ENCODE data around the gene ALPK3. TPM values are rescaled to one million over a fixed set of nuclear protein-coding genes. Genes with fewer than 3 reads are reported as not detected.

ALPK3 gene
- polyA plus RNA-seq, 1 donor from 2014 or later, result not detected

DNA sequence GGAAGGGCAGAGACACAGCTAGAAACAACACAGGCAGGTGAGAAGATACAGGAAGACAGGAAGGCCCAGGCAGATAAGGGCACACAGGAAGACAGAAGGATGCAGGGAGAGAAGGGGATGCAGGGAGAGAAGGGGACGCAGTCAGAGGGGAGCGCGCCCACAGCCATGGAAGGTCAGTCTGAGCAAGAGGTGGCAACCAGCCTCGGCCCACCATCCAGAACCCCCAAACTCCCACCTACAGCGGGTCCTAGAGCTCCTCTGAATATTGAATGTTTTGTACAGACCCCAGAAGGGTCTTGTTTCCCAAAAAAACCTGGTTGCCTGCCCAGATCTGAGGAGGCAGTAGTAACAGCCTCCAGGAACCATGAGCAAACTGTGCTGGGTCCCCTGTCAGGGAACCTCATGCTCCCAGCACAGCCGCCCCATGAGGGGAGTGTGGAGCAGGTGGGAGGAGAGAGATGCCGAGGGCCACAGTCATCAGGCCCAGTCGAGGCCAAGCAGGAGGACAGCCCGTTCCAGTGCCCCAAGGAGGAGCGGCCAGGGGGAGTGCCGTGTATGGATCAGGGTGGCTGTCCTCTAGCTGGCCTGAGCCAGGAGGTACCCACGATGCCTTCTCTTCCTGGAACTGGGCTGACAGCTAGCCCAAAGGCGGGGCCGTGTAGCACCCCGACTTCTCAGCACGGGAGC is 39.7 kb downstream of the ALPK3 start:
- Histone ChIP-seq H3K27ac (ENCODE audit: low read length) (no peak overlapping the region), H3K9me3 (ENCODE audit: low read length) (no peaks in the 10 kb centered on the region), H4K20me1 (ENCODE audit: insufficient read depth) (no peaks in the 10 kb centered on the region), H3K9ac (ENCODE audit: low read length) (no peak overlapping the region), H3K4me2 (ENCODE audit: low read length) (no peak overlapping the region), H3K4me3 (ENCODE audit: low read length) (no peak overlapping the region), H3K79me2 (replicated peaks; ENCODE audit: insufficient read depth, low read length) (no peaks in the 10 kb centered on the region), H3K36me3 (ENCODE audit: insufficient read depth, low read length) (no peaks in the 10 kb centered on the region), H2AFZ (ENCODE audit: low read depth, low read length) (no peak overlapping the region), H3K27me3 (ENCODE audit: insufficient read depth, low read depth, low read length) (no peaks in the 10 kb centered on the region), H3F3A (ENCODE audit: insufficient read depth, low read length, poor library complexity, severe bottlenecking) (no peaks in the 10 kb centered on the region), H3K9me2 (ENCODE audit: insufficient read depth, low read length) (no peaks in the 10 kb centered on the region)
- TF ChIP-seq, protein P1, sequence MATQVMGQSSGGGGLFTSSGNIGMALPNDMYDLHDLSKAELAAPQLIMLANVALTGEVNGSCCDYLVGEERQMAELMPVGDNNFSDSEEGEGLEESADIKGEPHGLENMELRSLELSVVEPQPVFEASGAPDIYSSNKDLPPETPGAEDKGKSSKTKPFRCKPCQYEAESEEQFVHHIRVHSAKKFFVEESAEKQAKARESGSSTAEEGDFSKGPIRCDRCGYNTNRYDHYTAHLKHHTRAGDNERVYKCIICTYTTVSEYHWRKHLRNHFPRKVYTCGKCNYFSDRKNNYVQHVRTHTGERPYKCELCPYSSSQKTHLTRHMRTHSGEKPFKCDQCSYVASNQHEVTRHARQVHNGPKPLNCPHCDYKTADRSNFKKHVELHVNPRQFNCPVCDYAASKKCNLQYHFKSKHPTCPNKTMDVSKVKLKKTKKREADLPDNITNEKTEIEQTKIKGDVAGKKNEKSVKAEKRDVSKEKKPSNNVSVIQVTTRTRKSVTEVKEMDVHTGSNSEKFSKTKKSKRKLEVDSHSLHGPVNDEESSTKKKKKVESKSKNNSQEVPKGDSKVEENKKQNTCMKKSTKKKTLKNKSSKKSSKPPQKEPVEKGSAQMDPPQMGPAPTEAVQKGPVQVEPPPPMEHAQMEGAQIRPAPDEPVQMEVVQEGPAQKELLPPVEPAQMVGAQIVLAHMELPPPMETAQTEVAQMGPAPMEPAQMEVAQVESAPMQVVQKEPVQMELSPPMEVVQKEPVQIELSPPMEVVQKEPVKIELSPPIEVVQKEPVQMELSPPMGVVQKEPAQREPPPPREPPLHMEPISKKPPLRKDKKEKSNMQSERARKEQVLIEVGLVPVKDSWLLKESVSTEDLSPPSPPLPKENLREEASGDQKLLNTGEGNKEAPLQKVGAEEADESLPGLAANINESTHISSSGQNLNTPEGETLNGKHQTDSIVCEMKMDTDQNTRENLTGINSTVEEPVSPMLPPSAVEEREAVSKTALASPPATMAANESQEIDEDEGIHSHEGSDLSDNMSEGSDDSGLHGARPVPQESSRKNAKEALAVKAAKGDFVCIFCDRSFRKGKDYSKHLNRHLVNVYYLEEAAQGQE (IDR thresholded peaks at IDR 0.05; ENCODE audit: borderline replicate concordance), result no peak
- TF ChIP-seq RAD21 (conservative IDR thresholded peaks at IDR 0.05) (no peak), EP300 (conservative IDR thresholded peaks at IDR 0.05; ENCODE audit: poor library complexity, severe bottlenecking) (no peak), MXI1 (conservative IDR thresholded peaks at IDR 0.05; ENCODE audit: poor library complexity, severe bottlenecking) (no peak)

DNA sequence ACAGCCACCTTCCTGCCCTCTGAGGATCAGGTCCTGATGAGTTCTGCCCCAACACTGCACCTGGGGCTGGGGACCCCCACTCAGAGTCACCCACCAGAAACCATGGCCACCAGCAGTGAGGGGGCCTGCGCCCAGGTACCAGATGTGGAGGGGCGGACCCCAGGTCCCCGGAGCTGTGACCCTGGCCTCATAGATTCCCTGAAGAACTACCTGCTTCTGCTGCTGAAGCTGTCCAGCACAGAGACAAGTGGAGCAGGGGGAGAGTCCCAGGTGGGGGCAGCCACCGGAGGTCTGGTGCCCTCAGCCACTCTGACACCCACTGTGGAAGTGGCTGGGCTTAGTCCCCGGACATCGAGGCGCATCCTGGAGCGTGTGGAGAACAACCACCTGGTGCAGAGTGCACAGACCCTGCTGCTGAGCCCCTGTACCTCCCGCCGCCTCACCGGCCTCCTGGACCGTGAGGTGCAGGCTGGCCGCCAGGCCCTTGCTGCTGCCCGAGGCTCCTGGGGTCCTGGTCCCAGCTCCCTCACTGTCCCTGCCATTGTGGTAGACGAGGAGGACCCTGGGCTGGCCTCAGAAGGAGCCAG is 40.4 kb downstream of the ALPK3 start:
- no peaks in the 10 kb centered on the region for H3K9me2 ChIP-seq (ENCODE audit: insufficient read depth, low read length)
- H3K9ac ChIP-seq (ENCODE audit: low read length), result no peak overlapping the region
- no peaks in the 10 kb centered on the region for H3K79me2 ChIP-seq (replicated peaks; ENCODE audit: insufficient read depth, low read length)
- no peaks in the 10 kb centered on the region for H3K27me3 ChIP-seq (ENCODE audit: insufficient read depth, low read depth, low read length)
- H3K9me3 ChIP-seq (ENCODE audit: low read length), result no peaks in the 10 kb centered on the region
- no peaks in the 10 kb centered on the region for H3K36me3 ChIP-seq (ENCODE audit: insufficient read depth, low read length)
- H3K4me2 ChIP-seq (ENCODE audit: low read length), result no peak overlapping the region
- H3F3A ChIP-seq (ENCODE audit: insufficient read depth, low read length, poor library complexity, severe bottlenecking), result no peaks in the 10 kb centered on the region
- H4K20me1 ChIP-seq (ENCODE audit: insufficient read depth), result no peaks in the 10 kb centered on the region
- TF ChIP-seq, protein P1 (IDR thresholded peaks at IDR 0.05; ENCODE audit: borderline replicate concordance), result no peak
- TF ChIP-seq TAF1 (IDR thresholded peaks at IDR 0.05; ENCODE audit: low read depth) (no peak), RAD21 (conservative IDR thresholded peaks at IDR 0.05) (no peak), EZH2 (IDR thresholded peaks at IDR 0.05; ENCODE audit: borderline replicate concordance, insufficient read depth, low read length, poor library complexity, severe bottlenecking) (no peak), EP300 (conservative IDR thresholded peaks at IDR 0.05; ENCODE audit: poor library complexity, severe bottlenecking) (no peak), MXI1 (conservative IDR thresholded peaks at IDR 0.05; ENCODE audit: poor library complexity, severe bottlenecking) (no peak), SMC3 (conservative IDR thresholded peaks at IDR 0.05; ENCODE audit: poor library complexity) (no peak), POLR2AphosphoS5 (IDR thresholded peaks at IDR 0.05) (no peak)
- TF ChIP-seq, protein P2, sequence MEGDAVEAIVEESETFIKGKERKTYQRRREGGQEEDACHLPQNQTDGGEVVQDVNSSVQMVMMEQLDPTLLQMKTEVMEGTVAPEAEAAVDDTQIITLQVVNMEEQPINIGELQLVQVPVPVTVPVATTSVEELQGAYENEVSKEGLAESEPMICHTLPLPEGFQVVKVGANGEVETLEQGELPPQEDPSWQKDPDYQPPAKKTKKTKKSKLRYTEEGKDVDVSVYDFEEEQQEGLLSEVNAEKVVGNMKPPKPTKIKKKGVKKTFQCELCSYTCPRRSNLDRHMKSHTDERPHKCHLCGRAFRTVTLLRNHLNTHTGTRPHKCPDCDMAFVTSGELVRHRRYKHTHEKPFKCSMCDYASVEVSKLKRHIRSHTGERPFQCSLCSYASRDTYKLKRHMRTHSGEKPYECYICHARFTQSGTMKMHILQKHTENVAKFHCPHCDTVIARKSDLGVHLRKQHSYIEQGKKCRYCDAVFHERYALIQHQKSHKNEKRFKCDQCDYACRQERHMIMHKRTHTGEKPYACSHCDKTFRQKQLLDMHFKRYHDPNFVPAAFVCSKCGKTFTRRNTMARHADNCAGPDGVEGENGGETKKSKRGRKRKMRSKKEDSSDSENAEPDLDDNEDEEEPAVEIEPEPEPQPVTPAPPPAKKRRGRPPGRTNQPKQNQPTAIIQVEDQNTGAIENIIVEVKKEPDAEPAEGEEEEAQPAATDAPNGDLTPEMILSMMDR (IDR thresholded peaks at IDR 0.05; ENCODE audit: poor library complexity, severe bottlenecking), result no peak
- H3K4me3 ChIP-seq (ENCODE audit: low read length), result no peak overlapping the region
- H3K27ac ChIP-seq (ENCODE audit: low read length), result no peak overlapping the region
- H2AFZ ChIP-seq (ENCODE audit: low read depth, low read length), result no peak overlapping the region
